Neuronal stem cell (in vitro differentiated cells): ENCODE results near the gene SLC25A40.
"Not testable (repeated sequence)": the region's sequence is repeated elsewhere in the genome, so short reads cannot be mapped to it uniquely, and the experiment has no call there.

Source experiments
- DNase-seq: peaks from one replicate; pipeline ENCODE4 v3.0.0-alpha.2; 2013; ENCODE audit warnings: low spot score
- H2AFZ ChIP-seq: one replicate; pipeline ENCODE4 v1.6.1; 2013; ENCODE audit warnings: mild to moderate bottlenecking, low read length, inconsistent platforms
- H2AK5ac ChIP-seq: 2 replicates; pipeline ENCODE4 v1.6.1; 2013; ENCODE audit warnings: low read depth, mild to moderate bottlenecking, inconsistent platforms, low read length, moderate library complexity, mixed read lengths
- H2BK120ac ChIP-seq: 2 replicates; pipeline ENCODE4 v1.6.1; 2013; ENCODE audit warnings: low read depth, mild to moderate bottlenecking, inconsistent platforms, low read length, moderate library complexity, mixed read lengths
- H2BK12ac ChIP-seq: one replicate; pipeline ENCODE4 v1.6.1; 2013; ENCODE audit warnings: low read length, inconsistent platforms
- H2BK15ac ChIP-seq: 2 replicates; pipeline ENCODE4 v1.6.1; 2013; ENCODE audit warnings: mild to moderate bottlenecking, low read length, inconsistent platforms, mixed read lengths
- H2BK5ac ChIP-seq: one replicate; pipeline ENCODE4 v1.6.1; 2013; ENCODE audit warnings: inconsistent platforms, mild to moderate bottlenecking, low read length, moderate library complexity
- H3K14ac ChIP-seq: one replicate; pipeline ENCODE4 v1.6.1; 2013; ENCODE audit warnings: low read length, inconsistent platforms
- H3K18ac ChIP-seq: 2 replicates; pipeline ENCODE4 v1.6.1; 2013; ENCODE audit warnings: low read length, inconsistent platforms
- H3K23ac ChIP-seq: 2 replicates; pipeline ENCODE4 v1.6.1; 2013; ENCODE audit warnings: low read depth, mild to moderate bottlenecking, mixed read lengths, low read length, inconsistent platforms; ENCODE audit not compliant: poor library complexity
- H3K27ac ChIP-seq: replicated peaks from 3 replicates; pipeline ENCODE4 v1.5.1; 2013; ENCODE audit warnings: low read length, inconsistent platforms
- H3K27me3 ChIP-seq, 3 experiments: 2 replicates each; pipeline ENCODE4 v1.6.1; 2013; ENCODE audit warnings: low read length in 3 of 3, mild to moderate bottlenecking in 2 of 3, inconsistent platforms in 1 of 3, low read depth in 1 of 3, mixed read lengths in 1 of 3, moderate library complexity in 1 of 3; ENCODE audit not compliant: control insufficient read depth in 3 of 3, insufficient read depth in 3 of 3
- H3K36me3 ChIP-seq, 2 donors: replicated peaks in 1 of 2; 2 replicates each; pipeline ENCODE4 v1.6.1; 2013; ENCODE audit warnings: low read length in 2 of 2; ENCODE audit not compliant: control insufficient read depth in 2 of 2, insufficient read depth in 2 of 2
- H3K4ac ChIP-seq: 2 replicates; pipeline ENCODE4 v1.6.1; 2013; ENCODE audit warnings: inconsistent platforms, mild to moderate bottlenecking, low read length, moderate library complexity
- H3K4me1 ChIP-seq, 2 donors: 1 replicate in 1 of 2; 2 replicates in 1 of 2; pipeline ENCODE4 v1.6.1; 2013; ENCODE audit warnings: low read length in 2 of 2, low read depth in 1 of 2; ENCODE audit not compliant: control insufficient read depth in 2 of 2, insufficient read depth in 1 of 2
- H3K4me2 ChIP-seq: one replicate; pipeline ENCODE4 v1.6.1; 2013; ENCODE audit warnings: mild to moderate bottlenecking, low read length, inconsistent platforms; ENCODE audit not compliant: insufficient read depth, poor library complexity, severe bottlenecking
- H3K4me3 ChIP-seq, 2 donors: 2 replicates each; pipeline ENCODE4 v1.5.1; 2013; ENCODE audit warnings: low read length in 2 of 2, mild to moderate bottlenecking in 2 of 2, inconsistent platforms in 1 of 2, moderate library complexity in 1 of 2
- H3K79me1 ChIP-seq: one replicate; pipeline ENCODE4 v1.6.1; 2013; ENCODE audit warnings: low read depth, mild to moderate bottlenecking, inconsistent platforms, low read length, moderate library complexity
- H3K9ac ChIP-seq: one replicate; pipeline ENCODE4 v1.6.1; 2013; ENCODE audit warnings: mild to moderate bottlenecking, low read depth, low read length, inconsistent platforms; ENCODE audit not compliant: poor library complexity
- H3K9me3 ChIP-seq, 2 donors: replicated peaks in 1 of 2; 2 replicates each; pipeline versions ENCODE3 to v1.6.1; 2013; ENCODE audit warnings: low read length in 2 of 2, mild to moderate bottlenecking in 2 of 2, inconsistent platforms in 1 of 2, low read depth in 1 of 2, mixed read lengths in 1 of 2, moderate library complexity in 1 of 2; ENCODE audit not compliant: control insufficient read depth in 2 of 2, insufficient read depth in 1 of 2
- H4K8ac ChIP-seq: one replicate; pipeline ENCODE4 v1.6.1; 2013; ENCODE audit warnings: low read depth, mild to moderate bottlenecking, inconsistent platforms, low read length, moderate library complexity
- H4K91ac ChIP-seq: one replicate; pipeline ENCODE4 v1.6.1; 2013; ENCODE audit warnings: low read length, low read depth, mild to moderate bottlenecking, inconsistent platforms; ENCODE audit not compliant: poor library complexity
- WGBS, 2 donors: extraction: QIAGEN DNeasy Blood & Tissue Kit; methylation state at CpG; one replicate each; pipeline ENCODE4 v1.1.7; 2013; ENCODE audit warnings: missing lambda C conversion rate in 2 of 2, mixed read lengths in 1 of 2; ENCODE audit not compliant: insufficient read length in 2 of 2, insufficient replicate concordance in 1 of 2; ENCODE audit errors: extremely low coverage in 2 of 2; 5-methylcytosine and 5-hydroxymethylcytosine counted together

SLC25A40 gene

GRCh38 chr7:87875151-87876039, 765 bp downstream of the SLC25A40 start:
- peak overlapping the region; percentile 87 to 93 for H3K4me3 ChIP-seq
- no peak overlapping the region for H4K91ac ChIP-seq
- peak overlapping the region; percentile 89 for H2BK15ac ChIP-seq
- peak overlapping the region; percentile 94 for H2BK5ac ChIP-seq
- DNase-seq, result no peak
- no peak overlapping the region for H2BK12ac ChIP-seq
- H3K18ac ChIP-seq, result peak overlapping the region; percentile 98
- peak overlapping the region; percentile 66 for H3K4me2 ChIP-seq
- H3K4ac ChIP-seq, result peak overlapping the region; percentile 11
- peak overlapping the region; percentile 83 for H3K23ac ChIP-seq
- peak overlapping the region; percentile 72 for H2BK120ac ChIP-seq
- peaks cover 10 to 42% of the 10 kb centered on the region in 2 donors for H3K36me3 ChIP-seq
- H3K9me3 ChIP-seq, result peaks cover 9 to 34% of the 10 kb centered on the region in 2 donors
- H2AFZ ChIP-seq, result peak overlapping the region; percentile 92
- peaks cover 4 to 5% of the 10 kb centered on the region in 2 donors for H3K4me1 ChIP-seq
- peak overlapping the region; percentile 94 for H3K9ac ChIP-seq
- H3K14ac ChIP-seq, result peak overlapping the region; percentile 82
- no peak overlapping the region for H4K8ac ChIP-seq
- H3K27ac ChIP-seq, result peak overlapping the region; percentile 96
- H3K79me1 ChIP-seq, result peaks cover 3% of the 10 kb centered on the region
- H2AK5ac ChIP-seq, result no peak overlapping the region
- no CpG with 5 or more reads among the region's 35 CpGs for WGBS, 2 donors
- no peaks in the 10 kb centered on the region for H3K27me3 ChIP-seq

DNA sequence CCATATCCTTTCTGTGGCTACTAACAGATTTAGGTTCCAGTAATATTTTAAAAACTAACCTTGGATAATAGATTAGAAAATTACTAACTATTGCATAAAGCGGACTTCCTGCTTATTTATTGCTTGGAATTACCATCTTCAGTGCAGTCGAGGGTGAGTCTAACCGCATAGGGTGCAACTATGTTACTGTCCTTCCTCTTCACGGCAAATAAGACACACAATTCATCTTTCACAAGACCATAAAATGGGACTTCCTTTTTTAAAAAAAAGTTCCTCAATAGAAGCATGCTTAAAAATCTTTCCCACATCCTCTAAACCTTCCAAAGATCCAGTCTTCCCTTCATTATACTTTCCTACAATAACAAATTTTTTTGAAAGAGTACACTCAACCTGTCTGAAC, 2.1 kb downstream of the SLC25A40 start:
- peaks cover 2 to 3% of the 10 kb centered on the region in 2 donors for H3K4me1 ChIP-seq
- H2BK5ac ChIP-seq, result no peak overlapping the region
- no peak overlapping the region for H3K18ac ChIP-seq
- H3K14ac ChIP-seq, result no peak overlapping the region
- H3K27ac ChIP-seq, result no peak overlapping the region
- no peak overlapping the region for H2BK15ac ChIP-seq
- no peak overlapping the region for H3K4ac ChIP-seq
- no peak overlapping the region for H2BK12ac ChIP-seq
- WGBS, 2 donors, result no CpG with 5 or more reads among the region's 4 CpGs
- H3K36me3 ChIP-seq, result peaks cover 6 to 37% of the 10 kb centered on the region in 2 donors
- no peak overlapping the region for H4K91ac ChIP-seq
- no peak overlapping the region for H2BK120ac ChIP-seq
- peaks cover 13 to 47% of the 10 kb centered on the region in 2 donors for H3K9me3 ChIP-seq
- H3K27me3 ChIP-seq, result no peaks in the 10 kb centered on the region
- no peak overlapping the region for H4K8ac ChIP-seq
- no peak overlapping the region for H3K9ac ChIP-seq
- H3K79me1 ChIP-seq, result no peaks in the 10 kb centered on the region
- no peak overlapping the region for H3K4me2 ChIP-seq
- DNase-seq, result no peak
- no peak overlapping the region for H3K23ac ChIP-seq
- no peak overlapping the region for H2AK5ac ChIP-seq
- no peak overlapping the region for H2AFZ ChIP-seq
- peak overlapping the region in 1 of 2 donors; percentile 93 for H3K4me3 ChIP-seq

GRCh38 chr7:87873328-87873727, 2.8 kb downstream of the SLC25A40 start:
- not testable (repeated sequence) for H3K4ac ChIP-seq, H2BK15ac ChIP-seq, H3K18ac ChIP-seq, H2AFZ ChIP-seq, DNase-seq, H4K8ac ChIP-seq, H3K27ac ChIP-seq, H3K4me2 ChIP-seq, H3K79me1 ChIP-seq, H2BK5ac ChIP-seq, H2BK120ac ChIP-seq, H3K9ac ChIP-seq, H3K4me3 ChIP-seq, H4K91ac ChIP-seq, H3K23ac ChIP-seq, H2AK5ac ChIP-seq, H3K14ac ChIP-seq, H3K4me1 ChIP-seq, H3K27me3 ChIP-seq, H2BK12ac ChIP-seq
- no CpG with 5 or more reads among the region's 10 CpGs for WGBS, 2 donors
- peaks cover 6 to 33% of the 10 kb centered on the region in 2 donors for H3K36me3 ChIP-seq
- H3K9me3 ChIP-seq, result peaks cover 13 to 54% of the 10 kb centered on the region in 2 donors

GRCh38 chr7:87872346-87872745, 3.8 kb downstream of the SLC25A40 start:
- Histone ChIP-seq H3K27me3 (no peaks in the 10 kb centered on the region), H3K9me3 (peaks cover 17 to 64% of the 10 kb centered on the region in 2 donors), H3K4me2 (no peak overlapping the region), H4K8ac (no peak overlapping the region), H2AFZ (no peak overlapping the region), H3K36me3 (peaks cover 7 to 37% of the 10 kb centered on the region in 2 donors), H3K4ac (no peak overlapping the region), H3K18ac (no peak overlapping the region), H2BK120ac (no peak overlapping the region), H2BK5ac (no peak overlapping the region), H2BK12ac (no peak overlapping the region), H2AK5ac (no peak overlapping the region), H3K79me1 (no peaks in the 10 kb centered on the region), H3K4me3 (no peak overlapping the region), H3K9ac (no peak overlapping the region), H3K27ac (no peak overlapping the region), H3K14ac (no peak overlapping the region), H3K23ac (no peak overlapping the region), H3K4me1 (no peaks in the 10 kb centered on the region), H4K91ac (no peak overlapping the region), H2BK15ac (no peak overlapping the region)
- WGBS, 2 donors, result no CpG with 5 or more reads among the region's 5 CpGs
- DNase-seq, result no peak
